GM19372 (cell line): ENCODE measurements around the gene PHTF2.
A peak's percentile ranks its signal among the peaks of the same experiment; 100 is the strongest.
"Not testable (repeated sequence)": the region's sequence is repeated elsewhere in the genome, so short reads cannot be mapped to it uniquely, and the experiment has no call there.

Source experiments
- ATAC-seq: cut with Tn5 transposase; IDR thresholded peaks from one replicate; pipeline ENCODE4 v1.9.1; 2021; ENCODE audit warnings: mild to moderate bottlenecking, low read depth, moderate library complexity; ENCODE audit not compliant: unreplicated experiment

The PHTF2 gene

GRCh38 chr7:77826300-77826699 lies 27.7 kb downstream of the PHTF2 start:
- ATAC-seq = no peak

- no peak for ATAC-seq
Observed at GRCh38 chr7:77827999-77828398, 29.4 kb downstream of the PHTF2 start.

GRCh38 chr7:77830649-77831355 lies 32.2 kb downstream of the PHTF2 start:
- no peak for ATAC-seq

DNA sequence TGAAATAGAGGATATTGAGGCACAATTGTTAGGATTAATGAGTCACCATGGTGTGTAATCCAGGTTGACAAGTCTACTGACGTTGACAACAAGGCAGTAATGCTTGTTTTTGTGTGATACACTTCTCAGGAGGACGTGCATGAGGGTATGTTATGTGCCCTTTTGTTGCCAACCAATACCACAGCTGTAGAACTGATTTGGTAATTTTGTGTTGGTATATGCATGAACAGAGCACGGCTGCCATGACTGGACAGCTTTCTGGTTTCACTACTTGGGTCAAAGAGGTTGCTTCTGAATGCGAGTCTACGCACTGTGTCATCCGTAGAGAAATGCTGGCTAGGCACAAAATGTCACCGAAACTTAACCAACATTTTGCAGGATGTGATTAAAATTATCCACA lies 32.9 kb downstream of the PHTF2 start:
- ATAC-seq = no peak

- no peak for ATAC-seq
Observed at GRCh38 chr7:77831953-77832352, 33.4 kb downstream of the PHTF2 start.

DNA sequence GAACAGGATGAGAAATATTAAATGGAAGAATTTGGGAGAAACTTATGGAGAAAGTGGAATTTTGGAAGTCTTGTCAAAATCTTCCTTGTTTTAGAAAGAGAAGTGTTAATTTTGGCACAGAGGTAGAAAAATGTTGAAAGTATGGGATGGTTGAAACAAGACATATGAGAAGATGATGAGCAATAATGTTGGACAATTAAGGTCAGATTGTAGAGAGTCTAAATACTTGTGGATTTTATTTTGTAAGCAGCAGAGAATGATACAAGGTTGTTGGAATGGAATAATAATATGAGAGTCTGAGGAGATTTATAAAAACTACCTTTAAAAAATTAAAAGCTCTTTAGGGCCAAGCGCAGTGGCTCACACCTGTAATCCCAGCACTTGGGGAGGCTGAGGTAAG lies 34.6 kb downstream of the PHTF2 start:
- no peak for ATAC-seq

- ATAC-seq = not testable (repeated sequence)
Observed at GRCh38 chr7:77836425-77836824, 37.9 kb downstream of the PHTF2 start.

DNA sequence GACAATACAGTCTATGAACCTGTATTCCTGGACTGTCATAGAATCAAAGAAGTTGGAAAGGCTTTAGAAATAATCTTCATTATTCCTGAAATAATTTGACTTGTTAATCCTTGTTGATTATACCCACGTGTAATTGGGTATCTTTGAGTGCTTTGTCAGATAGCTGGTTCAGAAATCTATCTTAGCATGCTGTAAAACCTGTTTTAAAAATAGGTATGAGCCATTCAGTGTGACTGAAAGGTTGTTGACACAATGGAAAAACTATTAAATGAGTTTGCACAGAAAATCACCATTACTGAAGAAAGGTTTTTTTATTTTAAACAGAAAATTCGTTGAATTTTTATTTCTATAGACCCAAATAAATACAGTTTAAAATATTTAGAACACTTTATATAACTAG lies 38.7 kb downstream of the PHTF2 start:
- ATAC-seq = no peak

GRCh38 chr7:77837966-77838365 lies 39.4 kb downstream of the PHTF2 start:
- ATAC-seq = no peak

DNA sequence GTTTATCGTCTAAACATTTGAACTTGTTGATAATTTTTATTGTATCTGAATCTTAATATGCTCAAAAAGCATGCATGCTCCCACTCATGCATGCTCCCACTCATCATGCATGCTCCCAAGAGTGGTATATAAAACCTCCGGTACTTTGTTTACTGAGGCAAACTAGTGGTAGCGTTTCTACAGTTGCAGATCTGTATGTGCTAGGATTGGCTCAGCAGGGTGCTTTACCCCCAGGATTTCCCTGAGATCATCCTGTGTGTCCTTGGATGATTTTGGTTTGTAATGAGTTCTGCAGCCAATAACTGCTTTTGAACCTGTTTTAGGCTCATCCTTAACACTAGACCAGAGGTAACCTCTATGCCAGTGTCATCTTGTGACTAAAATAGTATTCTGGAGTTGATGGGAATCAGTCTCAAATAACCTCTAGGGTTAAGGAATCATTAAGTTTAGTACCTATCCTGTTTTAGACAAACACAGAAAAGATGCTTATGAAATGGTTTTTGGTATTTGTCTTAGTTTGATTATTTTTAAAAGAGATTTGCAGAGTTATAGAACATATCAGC lies 40.4 kb downstream of the PHTF2 start:
- ATAC-seq = no peak

DNA sequence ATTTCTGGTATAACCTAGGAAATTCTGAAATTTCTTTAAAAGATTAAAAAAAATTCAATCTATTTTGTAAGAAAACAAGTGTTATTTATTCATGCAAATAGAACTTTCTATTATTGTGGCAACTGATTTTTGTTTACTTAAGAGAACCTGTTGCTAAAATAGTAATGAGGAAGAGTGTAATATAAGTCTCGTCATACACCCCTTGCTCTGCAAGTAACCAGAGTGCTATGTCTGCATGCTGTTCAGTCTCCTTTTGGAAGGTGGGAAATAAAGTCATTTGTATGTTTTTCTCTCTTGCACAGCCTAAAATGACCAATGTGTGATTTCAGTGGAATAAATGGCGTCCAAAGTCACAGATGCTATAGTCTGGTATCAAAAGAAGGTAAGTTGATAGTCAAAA lies 41.3 kb downstream of the PHTF2 start:
- no peak for ATAC-seq

- ATAC-seq = no peak
Observed at GRCh38 chr7:77843194-77843593, 44.6 kb downstream of the PHTF2 start.

DNA sequence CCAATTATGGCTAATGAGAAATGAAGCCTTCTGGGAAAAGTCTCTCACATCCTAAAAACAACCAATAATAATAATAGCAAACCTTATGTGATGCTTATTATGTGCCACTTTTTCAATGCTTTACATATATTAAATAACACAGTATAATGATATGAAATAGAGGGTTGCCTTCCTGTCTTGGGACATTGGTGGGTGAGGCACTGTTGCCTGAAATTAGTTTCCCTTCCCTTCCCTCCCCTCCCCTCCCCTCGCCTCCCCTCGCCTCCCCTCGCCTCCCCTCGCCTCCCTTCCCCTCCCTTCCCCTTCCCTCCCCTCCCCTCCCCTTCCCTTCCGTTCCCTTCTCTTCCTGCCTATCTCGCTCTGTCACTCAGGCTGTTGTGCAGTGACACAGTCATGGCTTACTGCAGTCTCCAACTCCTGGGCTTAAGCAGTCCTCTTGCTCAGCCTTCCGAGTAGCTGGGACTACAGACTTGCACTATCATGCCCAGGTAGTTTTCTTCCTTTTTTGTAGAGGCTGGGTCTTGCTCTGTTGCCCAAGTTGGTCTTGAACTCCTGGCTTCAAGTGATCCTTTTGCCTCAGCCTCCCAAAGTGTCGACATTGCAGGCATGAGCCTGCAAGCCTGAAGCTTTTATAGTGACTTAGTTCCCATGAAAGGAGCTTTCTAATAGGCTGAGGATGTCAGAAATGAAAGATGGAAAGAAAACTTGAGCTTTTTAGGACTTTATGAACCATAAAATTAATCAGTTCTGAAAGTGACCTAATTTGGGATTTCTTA lies 47.9 kb downstream of the PHTF2 start:
- no peak for ATAC-seq

DNA sequence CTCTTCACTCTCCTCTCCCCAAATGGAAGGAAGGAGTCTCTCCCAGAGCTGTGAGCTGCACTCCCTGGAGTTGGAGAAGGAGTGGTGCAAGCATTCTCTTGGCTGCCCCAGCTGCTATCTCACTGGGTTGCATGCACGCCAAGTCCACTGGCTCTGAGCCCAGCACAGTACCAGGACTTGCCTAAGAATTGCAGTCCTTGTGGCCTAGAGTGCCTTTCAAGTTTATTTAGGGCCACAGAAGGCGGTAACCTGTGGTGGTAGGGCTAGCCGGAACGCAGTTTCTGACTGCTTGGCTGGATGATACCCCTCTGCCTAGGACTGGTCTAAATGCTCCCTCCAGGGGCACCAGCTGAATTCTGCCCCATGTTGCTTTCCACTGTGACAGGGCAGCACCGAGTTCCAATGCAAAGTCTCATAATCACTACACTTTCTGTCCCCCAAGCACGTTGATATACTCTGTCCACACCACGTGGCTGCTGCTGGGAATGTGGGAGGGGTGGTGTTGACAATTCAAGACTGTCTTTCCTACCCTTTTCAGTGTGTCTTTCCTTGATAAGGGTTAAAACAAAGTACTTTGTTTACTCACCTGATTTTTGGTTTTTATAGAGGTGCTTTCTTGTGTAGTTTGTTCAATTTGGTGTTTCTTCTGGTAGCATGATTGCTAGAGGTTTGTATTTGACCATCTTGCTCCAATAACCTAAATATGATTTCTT lies 57.0 kb downstream of the PHTF2 start:
- no peak for ATAC-seq

- peak; percentile 59 for ATAC-seq
Observed at GRCh38 chr7:77858278-77858677, 59.7 kb downstream of the PHTF2 start.

DNA sequence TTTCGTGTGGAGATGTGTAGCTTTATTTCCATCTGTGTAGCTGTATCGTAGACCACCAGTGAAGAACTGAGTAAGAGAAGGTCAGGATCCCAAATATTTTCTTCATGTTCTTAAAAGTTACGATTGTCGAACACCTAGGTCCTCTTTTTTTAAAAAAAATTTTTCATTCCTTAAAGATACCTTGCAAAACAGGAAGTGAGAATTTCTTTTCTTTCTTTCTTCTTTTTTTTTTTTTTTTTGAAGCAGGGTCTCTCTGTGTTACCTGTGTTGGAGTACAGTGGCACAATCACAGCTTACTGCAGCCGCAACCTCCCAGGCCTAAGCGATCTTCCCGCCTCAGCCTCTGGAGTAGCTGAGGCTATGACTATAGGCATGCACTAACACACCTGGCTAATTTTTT lies 60.8 kb downstream of the PHTF2 start:
- ATAC-seq = no peak

DNA sequence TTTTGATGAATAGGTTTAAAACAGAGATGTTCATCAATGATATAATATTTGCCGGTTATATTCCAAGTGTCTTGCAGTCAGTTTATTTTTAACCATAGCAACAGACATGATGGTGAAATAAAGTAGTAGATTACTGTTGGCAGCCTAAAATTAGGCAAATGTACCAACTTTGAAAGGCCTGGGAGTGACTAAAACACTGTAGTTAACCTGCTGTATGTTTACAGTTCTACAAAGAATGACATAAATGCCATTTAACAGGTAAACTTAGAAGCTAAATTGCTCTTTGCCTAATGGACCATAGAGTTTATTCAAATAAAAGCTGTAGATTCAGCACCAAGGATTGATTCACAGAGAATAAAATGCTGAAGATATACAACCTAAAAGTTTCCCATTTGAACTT lies 64.1 kb downstream of the PHTF2 start:
- ATAC-seq = no peak

DNA sequence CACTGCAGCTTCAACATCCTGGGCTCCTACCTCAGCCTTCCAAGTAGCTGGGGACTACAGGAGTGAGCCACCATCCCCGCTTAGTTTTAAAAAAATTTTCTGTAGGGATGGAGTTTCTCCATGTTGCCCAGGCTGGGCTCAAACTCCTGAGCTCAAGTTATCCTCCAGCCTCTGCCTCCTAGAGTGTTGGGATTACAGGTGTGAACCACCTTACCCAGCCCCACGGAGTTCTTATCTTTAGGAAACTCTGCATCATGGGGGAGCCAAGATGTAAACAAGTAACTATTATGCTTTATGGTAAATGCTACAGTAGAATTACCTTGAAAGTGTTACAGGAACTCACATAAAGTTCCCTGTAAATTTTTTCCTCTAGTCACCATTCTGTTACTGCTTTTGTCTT lies 65.3 kb downstream of the PHTF2 start:
- no peak for ATAC-seq

- ATAC-seq = no peak
Observed at GRCh38 chr7:77866370-77866769, 67.8 kb downstream of the PHTF2 start.

GRCh38 chr7:77866786-77867536 lies 68.4 kb downstream of the PHTF2 start:
- no peak for ATAC-seq

- no peak for ATAC-seq
Observed at GRCh38 chr7:77867537-77867865, 68.9 kb downstream of the PHTF2 start.
